GM12874 (cell line): ENCODE measurements around the gene HERC4.

Experiments used
- TF ChIP-seq, protein P1 (sequence below): IDR thresholded peaks from 2 replicates; pipeline ENCODE4 v1.5.1; 2011; ENCODE audit warnings: low read depth, mild to moderate bottlenecking, control low read depth, low read length, moderate library complexity; ENCODE audit not compliant: insufficient read depth

Gene HERC4

DNA sequence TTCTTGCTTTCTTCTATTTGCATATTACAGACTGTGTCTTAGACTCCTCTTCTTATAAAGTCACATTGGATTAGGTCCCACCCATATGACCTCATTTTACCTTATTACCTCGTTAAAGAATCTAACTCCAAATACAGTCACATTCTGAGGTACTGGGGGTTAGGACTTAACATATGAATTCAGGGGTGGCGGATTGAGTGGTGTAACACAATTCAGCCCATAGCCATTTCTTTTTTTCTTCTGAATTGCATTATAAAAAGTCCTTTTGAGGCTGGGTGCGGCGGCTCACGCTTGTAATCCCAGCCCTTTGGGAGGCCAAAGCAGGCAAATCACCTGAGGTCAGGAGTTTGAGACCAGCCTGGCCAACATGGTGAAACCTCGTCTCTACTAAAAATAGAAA lies 6.8 kb upstream of the HERC4 start:
- TF ChIP-seq, protein P1, sequence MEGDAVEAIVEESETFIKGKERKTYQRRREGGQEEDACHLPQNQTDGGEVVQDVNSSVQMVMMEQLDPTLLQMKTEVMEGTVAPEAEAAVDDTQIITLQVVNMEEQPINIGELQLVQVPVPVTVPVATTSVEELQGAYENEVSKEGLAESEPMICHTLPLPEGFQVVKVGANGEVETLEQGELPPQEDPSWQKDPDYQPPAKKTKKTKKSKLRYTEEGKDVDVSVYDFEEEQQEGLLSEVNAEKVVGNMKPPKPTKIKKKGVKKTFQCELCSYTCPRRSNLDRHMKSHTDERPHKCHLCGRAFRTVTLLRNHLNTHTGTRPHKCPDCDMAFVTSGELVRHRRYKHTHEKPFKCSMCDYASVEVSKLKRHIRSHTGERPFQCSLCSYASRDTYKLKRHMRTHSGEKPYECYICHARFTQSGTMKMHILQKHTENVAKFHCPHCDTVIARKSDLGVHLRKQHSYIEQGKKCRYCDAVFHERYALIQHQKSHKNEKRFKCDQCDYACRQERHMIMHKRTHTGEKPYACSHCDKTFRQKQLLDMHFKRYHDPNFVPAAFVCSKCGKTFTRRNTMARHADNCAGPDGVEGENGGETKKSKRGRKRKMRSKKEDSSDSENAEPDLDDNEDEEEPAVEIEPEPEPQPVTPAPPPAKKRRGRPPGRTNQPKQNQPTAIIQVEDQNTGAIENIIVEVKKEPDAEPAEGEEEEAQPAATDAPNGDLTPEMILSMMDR: no peak

DNA sequence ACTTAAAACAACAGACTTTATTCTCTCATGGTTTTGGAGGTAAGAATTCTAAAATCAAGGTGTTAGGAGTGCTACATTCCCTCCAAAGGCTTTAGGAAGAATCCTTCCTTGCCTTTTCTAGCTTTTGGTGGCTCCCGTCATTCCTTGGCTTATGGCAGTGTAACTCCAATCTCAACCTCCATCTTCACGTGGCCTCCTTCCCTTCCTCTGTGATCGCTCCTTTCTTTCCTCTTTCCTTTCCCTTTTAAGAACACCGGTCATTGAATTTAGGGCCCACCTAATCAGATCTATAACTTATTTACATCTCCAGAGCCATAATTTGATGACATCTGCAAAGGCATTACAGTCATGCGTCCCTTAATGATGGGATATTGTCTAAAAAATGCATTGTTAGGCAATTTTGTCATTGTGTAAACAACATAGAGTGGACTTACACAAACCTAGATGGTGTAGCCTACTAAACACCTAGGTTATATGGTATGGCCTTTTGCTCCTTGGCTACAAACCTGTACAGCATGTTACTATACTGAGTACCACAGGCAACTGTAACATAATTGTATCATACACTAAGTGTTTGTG lies 5.9 kb upstream of the HERC4 start:
- TF ChIP-seq, protein P1: no peak

DNA sequence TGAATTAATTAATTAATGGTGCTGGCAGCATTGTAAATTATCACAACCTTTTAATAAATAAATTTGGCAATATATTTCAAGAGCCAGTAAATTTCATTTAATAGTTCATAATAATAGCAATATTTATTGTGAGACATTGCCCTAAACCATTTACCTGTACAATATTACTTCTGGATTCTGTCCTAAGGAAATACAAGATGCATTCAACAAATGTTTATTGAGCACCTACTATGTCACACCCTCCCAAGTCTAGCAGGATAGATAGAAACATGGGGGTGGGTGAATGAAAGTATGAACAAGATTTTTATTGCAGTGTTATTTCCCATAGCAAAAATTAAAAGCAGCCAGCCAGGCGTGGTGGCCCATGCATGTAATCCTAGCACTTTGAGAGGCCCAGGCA lies 4.4 kb upstream of the HERC4 start:
- TF ChIP-seq, protein P1: no peak

DNA sequence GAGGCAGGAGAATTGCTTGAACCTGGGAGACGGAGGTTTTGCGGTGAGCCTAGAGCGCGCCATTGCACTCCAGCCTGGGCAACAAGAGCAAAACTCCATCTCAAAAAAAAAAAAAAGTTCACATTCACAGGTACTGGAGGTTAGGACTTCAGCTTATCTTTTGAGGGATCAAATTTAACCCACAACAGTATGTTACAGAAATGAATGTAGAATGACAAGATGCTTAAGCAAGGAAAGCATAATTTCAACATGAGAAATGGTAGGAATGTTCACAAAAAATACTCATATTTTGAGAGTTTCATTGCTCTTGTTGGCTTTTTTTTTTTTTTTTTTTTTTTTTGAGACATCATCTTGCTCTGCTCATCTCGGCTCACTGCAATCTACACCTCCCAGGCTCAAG lies 1.9 kb upstream of the HERC4 start:
- TF ChIP-seq, protein P1: no peak

DNA sequence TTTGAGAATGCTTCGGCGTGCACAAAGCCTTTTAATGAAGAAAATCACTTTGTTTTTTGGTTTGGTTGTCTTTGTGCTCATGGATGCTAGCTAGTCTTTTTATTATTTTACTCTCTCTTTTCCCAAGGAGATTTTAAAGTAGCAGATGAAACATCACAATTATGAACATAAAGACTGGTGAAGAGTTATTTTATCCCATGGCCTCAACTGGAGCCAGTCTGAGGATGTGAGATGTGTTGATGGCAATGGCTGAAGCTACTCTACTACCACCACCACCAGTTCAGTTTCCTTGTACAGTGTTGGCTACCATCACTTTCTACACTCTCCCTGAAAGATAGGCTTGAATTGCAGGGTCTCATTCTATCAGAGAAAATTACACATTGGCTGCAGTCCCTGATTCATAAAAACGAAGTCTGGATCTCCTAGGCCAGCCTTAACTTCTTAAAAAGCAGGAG lies 494 bp upstream of the HERC4 start:
- TF ChIP-seq, protein P1: no peak

DNA sequence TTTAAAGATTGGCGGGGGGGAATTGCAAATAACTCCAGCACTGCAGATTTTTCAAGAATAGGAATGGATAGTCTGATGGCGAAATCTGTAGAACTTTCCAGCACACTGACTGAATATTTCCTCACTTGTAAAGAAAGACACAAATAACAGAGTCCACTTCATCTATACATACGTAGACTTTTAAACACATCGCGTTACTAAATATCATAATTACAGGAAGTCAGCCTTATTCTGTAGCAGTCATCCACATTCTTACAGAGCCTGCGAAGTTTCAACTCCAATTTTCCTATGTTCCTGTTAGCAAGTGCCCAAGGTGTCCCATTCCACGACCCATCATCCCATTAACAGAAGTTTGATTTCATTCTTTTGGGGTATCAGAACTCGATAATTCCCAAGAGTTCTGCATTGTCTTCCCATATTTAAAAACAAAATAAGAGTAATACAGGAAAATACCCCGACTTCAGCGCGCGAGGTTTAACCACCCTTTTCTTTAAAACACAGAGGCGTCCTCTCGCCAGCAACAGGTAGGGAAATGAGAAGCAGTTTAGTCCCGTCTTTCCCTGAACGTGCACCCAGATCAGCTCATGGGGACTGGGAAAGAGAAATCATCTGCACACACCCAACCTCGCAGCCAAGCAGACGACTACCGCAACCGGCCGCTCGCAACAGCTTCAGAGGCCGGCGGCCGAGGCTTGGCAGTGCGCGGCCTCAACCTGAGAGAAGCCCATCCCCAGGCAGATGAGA lies 880 bp downstream of the HERC4 start:
- TF ChIP-seq, protein P1: no peak

DNA sequence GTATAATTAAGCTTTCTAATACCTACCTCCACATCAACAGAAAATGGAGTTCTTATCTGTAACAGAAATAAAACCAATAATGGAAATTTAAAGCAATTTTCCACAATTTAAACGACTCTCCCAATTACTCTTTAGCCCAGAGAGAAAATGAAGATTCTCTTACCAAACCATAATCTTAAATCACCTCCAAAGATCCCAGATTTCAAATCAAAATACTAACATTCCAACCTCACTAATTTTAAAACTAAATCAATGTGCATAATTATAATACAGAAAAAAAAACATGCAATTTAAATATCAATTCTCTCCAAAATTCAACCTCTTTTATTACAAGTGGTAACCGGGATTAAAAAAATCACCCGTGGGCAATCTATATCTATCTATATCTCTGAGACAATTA lies 1.5 kb downstream of the HERC4 start:
- TF ChIP-seq, protein P1: no peak
